IPS-NIHi7 (cell line): ENCODE measurements around the gene CCM2.
A peak's percentile ranks its signal among the peaks of the same experiment; 100 is the strongest.

Experiments
- DNase-seq: peaks from one replicate; pipeline ENCODE4 v3.0.0; 2012; ENCODE audit warnings: mixed read lengths; ENCODE audit errors: extremely low spot score

Gene CCM2

GRCh38 chr7:44969049-44969700, 30.8 kb upstream of the CCM2 start:
- DNase-seq: no peak

- DNase-seq: no peak
Measured at GRCh38 chr7:44969701-44970522, 30.1 kb upstream of the CCM2 start.

GRCh38 chr7:44970523-44971051, 29.4 kb upstream of the CCM2 start:
- DNase-seq: no peak

DNA sequence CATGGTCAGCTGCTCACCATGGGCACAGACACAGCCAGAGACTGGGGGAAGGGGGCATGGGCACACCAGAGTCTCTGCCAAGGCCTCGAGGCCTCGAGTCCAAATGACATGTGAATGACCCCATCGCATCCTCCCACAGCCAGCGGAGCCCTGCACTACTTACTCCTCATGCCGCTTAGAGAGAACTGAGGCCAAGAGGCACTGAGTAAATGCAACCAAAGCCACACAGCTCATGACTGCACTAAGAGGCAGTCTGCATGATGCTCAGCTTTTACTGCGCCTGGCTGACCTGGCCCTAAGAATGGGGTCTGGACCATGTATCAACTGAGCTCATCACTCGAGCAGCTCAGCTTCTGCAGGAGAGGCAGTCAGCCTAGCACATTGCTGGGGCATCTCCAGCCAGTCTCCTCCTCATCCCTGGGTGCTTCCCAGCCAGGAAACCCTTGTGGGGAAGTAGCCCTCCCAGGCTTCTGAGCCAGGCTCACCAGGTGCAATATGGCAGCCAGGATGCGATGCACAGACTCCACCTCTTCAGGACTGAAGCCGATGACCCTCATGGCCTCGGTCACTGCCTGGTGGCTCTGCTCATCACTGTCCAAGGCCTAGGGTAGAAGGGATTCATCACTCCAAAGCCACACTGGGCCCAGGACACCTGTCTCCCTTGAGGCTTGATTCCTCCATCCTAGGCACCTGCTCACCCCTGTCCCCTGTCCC, 28.7 kb upstream of the CCM2 start:
- DNase-seq: no peak

- DNase-seq: no peak
Measured at GRCh38 chr7:44971902-44972441, 28.0 kb upstream of the CCM2 start.

- DNase-seq: no peak
Measured at GRCh38 chr7:44972562-44972961, 27.4 kb upstream of the CCM2 start.

GRCh38 chr7:44973610-44974401, 26.2 kb upstream of the CCM2 start:
- peak; percentile 27 for DNase-seq

GRCh38 chr7:44974549-44974948, 25.5 kb upstream of the CCM2 start:
- peak; percentile 1 for DNase-seq

GRCh38 chr7:44975331-44976039, 24.5 kb upstream of the CCM2 start:
- DNase-seq: no peak

- no peak for DNase-seq
Measured at GRCh38 chr7:44976040-44976745, 23.8 kb upstream of the CCM2 start.

DNA sequence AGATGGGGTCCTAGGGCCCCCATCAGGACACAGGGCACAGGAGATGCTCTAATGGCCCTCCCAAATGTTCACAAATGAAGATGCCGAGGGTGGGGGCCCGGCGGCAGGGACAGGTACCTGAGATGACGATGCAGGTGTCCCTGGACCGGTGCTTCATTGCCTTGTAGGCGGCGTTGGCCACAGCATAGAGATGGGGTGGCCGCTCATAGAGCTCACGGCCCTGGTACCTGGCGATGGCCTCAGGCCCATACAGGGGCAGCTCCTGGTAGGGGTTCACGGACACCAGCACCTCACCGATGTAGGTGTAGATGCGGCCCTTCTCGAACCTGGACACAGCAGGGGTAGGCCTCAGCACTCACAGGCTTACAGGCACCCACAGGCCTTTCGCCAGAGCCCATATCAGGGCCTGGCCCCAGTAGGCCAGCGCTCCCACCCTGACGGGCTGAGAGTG, 23.2 kb upstream of the CCM2 start:
- no peak for DNase-seq

GRCh38 chr7:44977304-44977958, 22.6 kb upstream of the CCM2 start:
- DNase-seq: no peak

DNA sequence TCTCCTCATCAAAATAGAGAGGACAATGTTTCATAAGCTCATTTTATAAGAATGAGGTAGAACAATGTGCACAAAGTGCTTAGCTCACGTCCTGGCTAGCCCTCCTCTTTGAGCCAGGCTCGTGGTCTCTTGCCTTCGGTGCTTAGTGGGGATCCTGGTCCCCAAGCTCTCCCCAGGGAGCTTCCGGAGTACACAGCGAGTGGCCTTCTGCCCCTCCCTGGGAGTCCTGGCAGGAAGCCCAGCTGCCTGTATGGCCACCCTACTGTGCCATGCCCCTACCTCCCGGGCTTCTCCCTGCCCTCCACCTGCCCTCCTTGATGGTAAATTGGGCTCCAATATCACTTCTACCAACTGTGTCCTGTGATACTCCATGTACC, 22.1 kb upstream of the CCM2 start:
- DNase-seq: no peak

- DNase-seq: no peak
Measured at GRCh38 chr7:44978511-44979366, 21.3 kb upstream of the CCM2 start, which contains the start of gene MYO1G. MYO1G (minus strand) TSS chr7:44979015; CDS start chr7:44978961, 54 bp downstream.

GRCh38 chr7:44979481-44980392, 20.3 kb upstream of the CCM2 start:
- DNase-seq: no peak

GRCh38 chr7:44980393-44981034, 19.5 kb upstream of the CCM2 start:
- no peak for DNase-seq
